SW 1271 (cell line): ENCODE data around the gene ZNF710.

Experiments
- DNase-seq, 2 experiments: peaks; one replicate each; lab custom pipeline; 2025; lab: John Stamatoyannopoulos, UW

Gene ZNF710

GRCh38 chr15:90080818-90081393 is 79.8 kb downstream of the ZNF710 start:
- no peak for DNase-seq

GRCh38 chr15:90082140-90082715 is 81.1 kb downstream of the ZNF710 start:
- DNase-seq: no peak

GRCh38 chr15:90083419-90083818 is 82.3 kb downstream of the ZNF710 start:
- DNase-seq: no peak

GRCh38 chr15:90083954-90084607 is 83.0 kb downstream of the ZNF710 start:
- DNase-seq: no peak

GRCh38 chr15:90084876-90085423 is 83.8 kb downstream of the ZNF710 start:
- DNase-seq: no peak

- DNase-seq: no peak
Measured at GRCh38 chr15:90085565-90085964, 84.4 kb downstream of the ZNF710 start.

- DNase-seq: peak in 1 of 2 experiments; percentile 32
Measured at GRCh38 chr15:90086868-90087268, 85.7 kb downstream of the ZNF710 start.

- peak; percentile 15 to 23 for DNase-seq
Measured at GRCh38 chr15:90087454-90088154, 86.5 kb downstream of the ZNF710 start.

GRCh38 chr15:90090226-90090848 is 89.2 kb downstream of the ZNF710 start:
- no peak for DNase-seq

GRCh38 chr15:90091156-90091931 is 90.2 kb downstream of the ZNF710 start:
- no peak for DNase-seq

GRCh38 chr15:90095521-90095959 is 94.4 kb downstream of the ZNF710 start:
- no peak for DNase-seq

- no peak for DNase-seq
Measured at GRCh38 chr15:90097475-90097874, 96.4 kb downstream of the ZNF710 start.

GRCh38 chr15:90099072-90099867 is 98.1 kb downstream of the ZNF710 start:
- no peak for DNase-seq

- DNase-seq: peak in 1 of 2 experiments; percentile 47
Measured at GRCh38 chr15:90099868-90100831, 99.0 kb downstream of the ZNF710 start.

- no peak for DNase-seq
Measured at GRCh38 chr15:90101130-90101968, 100.2 kb downstream of the ZNF710 start.

- peak; percentile 22 to 65 for DNase-seq
Measured at GRCh38 chr15:90101969-90102890, 101.1 kb downstream of the ZNF710 start, which contains the start of gene IDH2. Gene IDH2, minus strand, starts transcription at chr15:90102468. Its CDS starts 78 bp downstream, at chr15:90102390.

- DNase-seq: no peak
Measured at GRCh38 chr15:90103701-90104329, 102.7 kb downstream of the ZNF710 start.
